HCT116 (cell line): Measurements from ENCODE around the gene GOLGA8M. TPM values are rescaled to one million over a fixed set of nuclear protein-coding genes. Genes with fewer than 3 reads are reported as not detected.
"Not testable (repeated sequence)": the region's sequence is repeated elsewhere in the genome, so short reads cannot be mapped to it uniquely, and the experiment has no call there.

ENCODE experiments used
- ATAC-seq: fragments of 200-7000 bp; cut with Tn5 transposase; 2 replicates; pipeline ENCODE4 v1.9.1; 2020; ENCODE audit warnings: mild to moderate bottlenecking, moderate library complexity
- BruUV-seq: library from RNA; stranded (reverse); fragments of 400-500 nt; replicated peaks from 2 replicates; lab custom pipeline; 2021; lab: Mats Ljungman, UMichigan
- CTCF ChIA-PET: fragments of 300-600 bp; sonication (Branson Sonifier 250); formaldehyde crosslinking; loops from one replicate; lab custom pipeline; 2021; ENCODE audit warnings: antibody characterized with exemption; lab: Charles Lee
- POLR2A ChIA-PET: fragments of 300-600, 350-600 bp; sonication (Branson Sonifier 250); formaldehyde crosslinking; loops from one replicate; lab custom pipeline; 2021; ENCODE audit warnings: antibody characterized with exemption; lab: Charles Lee
- RAD21 ChIA-PET, 2 experiments: fragments of 300-600 bp; sonication (Branson Sonifier 250); formaldehyde crosslinking; loops; one replicate each; lab custom pipeline; 2023; ENCODE audit warnings: low total read pairs in 2 of 2; ENCODE audit not compliant: uncharacterized antibody in 2 of 2, unreplicated experiment in 2 of 2, low non-redundant PET in 1 of 2; lab: Charles Lee
- DNase-seq: peaks from one replicate; pipeline ENCODE4 v3.0.0-alpha.2; 2010; ENCODE audit warnings: low read depth, low spot score
- H2AFZ ChIP-seq: fragments of 200-600 bp; shearing (Covaris generic), sonication (generic); 2 replicates; pipeline ENCODE4 v1.6.1; 2017; ENCODE audit warnings: low read depth, mixed run types, mixed read lengths, antibody characterized with exemption, low read length; ENCODE audit not compliant: poor library complexity, severe bottlenecking
- H3K27ac ChIP-seq: 2 replicates; pipeline ENCODE4 v1.5.1; 2012; ENCODE audit warnings: low read depth, low read length
- H3K27me3 ChIP-seq: fragments of 200-600 bp; sonication (generic); 2 replicates; pipeline ENCODE4 v1.6.1; 2016; ENCODE audit warnings: mixed run types, low read length, mixed read lengths; ENCODE audit not compliant: insufficient read depth
- H3K36me3 ChIP-seq, 2 experiments: fragments of 200-500 bp in 1 of 2; fragments of 200-600 bp in 1 of 2; sonication (Bioruptor generic) in 1 of 2; sonication (generic) in 1 of 2; 2 replicates each; pipeline versions ENCODE4 v1.5.1 to v1.6.1; 2014 to 2016; ENCODE audit warnings: low read length in 2 of 2, inconsistent platforms in 1 of 2, mixed read lengths in 1 of 2, mixed run types in 1 of 2; ENCODE audit not compliant: insufficient read depth in 2 of 2, control insufficient read depth in 1 of 2
- H3K4me1 ChIP-seq, 2 experiments: fragments of 200-600 bp in 1 of 2; sonication (generic) in 1 of 2; 2 replicates each; pipeline versions ENCODE4 v1.5.1 to v1.6.1; 2012 to 2017; ENCODE audit warnings: low read length in 2 of 2, inconsistent platforms in 1 of 2, mild to moderate bottlenecking in 1 of 2, mixed read lengths in 1 of 2, mixed run types in 1 of 2, moderate library complexity in 1 of 2; ENCODE audit not compliant: insufficient read depth in 2 of 2, control insufficient read depth in 1 of 2
- H3K4me2 ChIP-seq: fragments of 200-600 bp; sonication (generic); 2 replicates; pipeline ENCODE4 v1.6.1; 2017; ENCODE audit warnings: mixed run types, low read length, mixed read lengths
- H3K4me3 ChIP-seq, 2 experiments: fragments of 200-600 bp in 1 of 2; sonication (generic) in 1 of 2; replicated peaks in 1 of 2; 2 replicates each; pipeline ENCODE4 v1.5.1; 2011 to 2016; ENCODE audit warnings: low read length in 2 of 2, control low read depth in 1 of 2, low read depth in 1 of 2, mild to moderate bottlenecking in 1 of 2, mixed read lengths in 1 of 2, mixed run types in 1 of 2
- H3K79me2 ChIP-seq: fragments of 200-600 bp; sonication (generic); 2 replicates; pipeline ENCODE4 v1.6.1; 2017; ENCODE audit warnings: mild to moderate bottlenecking, mixed run types, low read length, moderate library complexity, mixed read lengths; ENCODE audit not compliant: insufficient read depth
- H3K9ac ChIP-seq: fragments of 200-600 bp; sonication (generic); 2 replicates; pipeline ENCODE4 v1.6.1; 2016; ENCODE audit warnings: low read length, mixed read lengths
- H3K9me2 ChIP-seq: fragments of 200-600 bp; sonication (generic), shearing (Covaris generic); 2 replicates; pipeline ENCODE4 v1.6.1; 2017; ENCODE audit warnings: mixed run types, mild to moderate bottlenecking, moderate library complexity; ENCODE audit not compliant: insufficient read depth
- H3K9me3 ChIP-seq, 2 experiments: fragments of 200-500 bp in 1 of 2; fragments of 200-600 bp in 1 of 2; sonication (Bioruptor generic) in 1 of 2; sonication (generic) in 1 of 2; 2 replicates each; pipeline ENCODE4 v1.6.1; 2014 to 2017; ENCODE audit warnings: low read length in 2 of 2, mixed read lengths in 2 of 2, inconsistent platforms in 1 of 2, low read depth in 1 of 2, mild to moderate bottlenecking in 1 of 2, mixed run types in 1 of 2, moderate library complexity in 1 of 2; ENCODE audit not compliant: control insufficient read depth in 1 of 2, insufficient read depth in 1 of 2
- H4K20me1 ChIP-seq: fragments of 200-600 bp; sonication (generic), shearing (Covaris generic); 2 replicates; pipeline ENCODE4 v1.6.1; 2017; ENCODE audit warnings: mixed run types, mild to moderate bottlenecking, moderate library complexity; ENCODE audit not compliant: insufficient read depth
- intact Hi-C: fragments of 100-400 bp; cut with micrococcal nuclease; formaldehyde crosslinking; loops from 2 replicates; pipeline ENCODE4 v1.10.0; 2022
- total RNA-seq: library from RNA; stranded (reverse); gene quantifications from one replicate; pipeline ENCODE4 v1.2.1, GENCODE V29; 2021; ENCODE audit not compliant: unreplicated experiment

The GOLGA8M gene
- total RNA-seq, 1 experiment from 2014 or later = 0.44 TPM

DNA sequence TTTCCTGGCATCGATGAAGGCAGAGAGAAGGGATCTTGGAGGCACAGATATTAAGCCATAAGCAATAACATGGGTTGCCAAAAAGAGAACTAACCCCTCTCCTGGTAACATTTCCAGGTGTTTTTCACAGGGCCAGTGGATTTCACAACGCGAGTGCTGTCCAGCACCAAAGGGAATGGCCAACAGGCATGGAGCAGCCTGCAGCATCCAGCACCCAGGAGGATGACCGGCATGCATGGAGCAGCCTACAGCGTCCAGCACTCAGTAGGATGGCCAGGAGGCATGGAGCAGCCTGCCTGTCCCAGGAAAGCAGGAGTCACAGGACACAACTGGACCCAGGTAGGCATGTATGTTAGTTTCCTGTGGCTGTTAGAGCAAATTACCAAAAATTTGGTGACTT is 11.8 kb upstream of the GOLGA8M start:
- H3K9me2 ChIP-seq, H3K4me1 ChIP-seq, BruUV-seq, CTCF ChIA-PET, H3K9me3 ChIP-seq, H3K27me3 ChIP-seq, H3K79me2 ChIP-seq, H3K9ac ChIP-seq, H3K4me2 ChIP-seq, H4K20me1 ChIP-seq, DNase-seq, H3K27ac ChIP-seq, intact Hi-C loops, RAD21 ChIA-PET, POLR2A ChIA-PET, H3K4me3 ChIP-seq, ATAC-seq, H2AFZ ChIP-seq, H3K36me3 ChIP-seq: not testable (repeated sequence)

GRCh38 chr15:28719626-28720025 is 7.4 kb upstream of the GOLGA8M start:
- H2AFZ ChIP-seq, CTCF ChIA-PET, POLR2A ChIA-PET, H3K36me3 ChIP-seq, BruUV-seq, intact Hi-C loops, H3K79me2 ChIP-seq, H4K20me1 ChIP-seq, RAD21 ChIA-PET, H3K4me2 ChIP-seq, H3K9me2 ChIP-seq, H3K4me1 ChIP-seq, H3K27me3 ChIP-seq, H3K9ac ChIP-seq, H3K4me3 ChIP-seq, DNase-seq, ATAC-seq, H3K9me3 ChIP-seq, H3K27ac ChIP-seq: not testable (repeated sequence)

DNA sequence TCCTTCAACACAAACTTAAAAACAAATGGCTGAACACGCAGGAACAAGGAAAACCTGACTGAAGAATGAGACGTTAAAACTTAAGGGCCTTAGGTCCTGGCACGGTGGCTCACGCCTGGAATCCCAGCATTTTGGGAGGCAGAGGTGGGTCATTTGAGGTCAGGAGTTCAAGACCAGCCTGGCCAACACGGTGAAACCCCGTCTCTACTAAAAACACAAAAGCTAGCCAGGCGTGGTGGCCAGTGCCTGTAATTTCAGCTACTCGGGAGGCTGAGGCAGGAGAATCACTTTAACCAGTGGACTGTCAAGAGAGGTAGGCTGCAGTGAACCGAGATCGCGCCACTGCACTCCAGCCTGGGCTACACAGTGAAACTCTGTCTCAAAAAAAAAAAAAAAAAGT is 6.4 kb upstream of the GOLGA8M start:
- H3K27me3 ChIP-seq, H3K4me2 ChIP-seq, intact Hi-C loops, POLR2A ChIA-PET, H3K4me1 ChIP-seq, H2AFZ ChIP-seq, H3K79me2 ChIP-seq, H3K27ac ChIP-seq, H3K9me2 ChIP-seq, CTCF ChIA-PET, H3K36me3 ChIP-seq, DNase-seq, RAD21 ChIA-PET, H4K20me1 ChIP-seq, H3K4me3 ChIP-seq, H3K9ac ChIP-seq, ATAC-seq, BruUV-seq, H3K9me3 ChIP-seq: not testable (repeated sequence)

GRCh38 chr15:28714176-28714575 is 2.0 kb upstream of the GOLGA8M start:
- intact Hi-C loops, CTCF ChIA-PET, H3K9me2 ChIP-seq, H3K27ac ChIP-seq, H3K27me3 ChIP-seq, RAD21 ChIA-PET, H3K4me1 ChIP-seq, H3K9ac ChIP-seq, H4K20me1 ChIP-seq, DNase-seq, ATAC-seq, BruUV-seq, POLR2A ChIA-PET, H3K4me2 ChIP-seq, H3K9me3 ChIP-seq, H3K4me3 ChIP-seq, H2AFZ ChIP-seq, H3K79me2 ChIP-seq, H3K36me3 ChIP-seq: not testable (repeated sequence)
